ENCODE results near the gene PALLD. TPM values are rescaled to one million over a fixed set of nuclear protein-coding genes. Genes with fewer than 3 reads are reported as not detected.

The PALLD gene
- polyA plus RNA-seq, 3 donors: 6.1 to 11.8 (median 9.9) TPM

DNA sequence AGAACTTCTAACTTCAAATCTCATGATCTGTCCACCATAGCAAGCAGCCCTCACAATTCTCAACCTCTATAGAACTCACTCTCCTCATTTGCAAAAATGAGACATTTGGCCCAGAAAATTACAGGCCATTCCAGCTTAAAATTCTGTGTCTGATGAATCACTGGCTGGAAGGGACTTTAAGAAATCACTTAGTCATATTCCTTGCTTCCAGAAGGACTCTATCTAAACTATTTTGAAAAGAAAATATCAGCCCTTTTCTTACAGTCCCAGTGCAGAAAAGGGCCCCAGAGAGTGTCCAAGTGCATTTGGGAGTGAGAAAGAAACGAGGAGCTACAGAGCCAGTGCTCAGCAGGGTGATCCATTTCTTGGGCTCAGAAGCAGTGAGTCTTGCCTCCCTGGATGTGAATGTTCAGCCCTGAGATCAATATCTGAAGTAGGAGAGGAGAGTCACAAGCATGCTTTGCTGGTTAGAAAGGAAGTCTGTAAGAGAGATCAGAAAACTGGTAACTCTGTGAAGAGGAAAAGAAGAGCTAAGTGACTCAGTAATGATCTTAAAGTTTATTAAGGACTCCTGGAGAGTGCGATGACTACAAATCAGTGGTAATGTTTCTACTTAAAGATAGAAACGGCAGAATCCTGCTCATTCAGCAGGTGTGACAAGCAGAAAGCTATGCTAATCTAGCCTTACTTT, 139.8 kb downstream of the PALLD start:
- intact Hi-C loops (cut with micrococcal nuclease): no loop called here
- H3K4me1 ChIP-seq (ENCODE audit: control insufficient read depth in 1 of 2, insufficient read depth in 2 of 2, low read length in 2 of 2): peaks cover 6 to 7% of the 10 kb centered on the region in 2 donors
- H3K79me2 ChIP-seq (ENCODE audit: insufficient read depth, low read length): no peaks in the 10 kb centered on the region
- Mint-ChIP-seq H3K36me3 (peaks cover 0 to 2% of the 10 kb centered on the region in 2 donors), H3K9me3 (peaks cover 0 to 8% (median 0%) of the 10 kb centered on the region in 7 donors), H3K27ac (no peak overlapping the region), H3K4me1 (peaks cover 9% of the 10 kb centered on the region), H3K27me3 (ENCODE audit: low read depth in 3 of 3) (peaks cover 39 to 49% (median 45%) of the 10 kb centered on the region in 3 donors), H3K4me3 (no peak overlapping the region)
- 81% methylated on average over 2 of the region's 3 CpGs for whole genome bisulfite sequencing (ENCODE audit: insufficient coverage)
- DNase-seq: no peak
- H3K27me3 ChIP-seq (ENCODE audit: control insufficient read depth in 2 of 2, insufficient read depth in 2 of 2, low read length in 2 of 2): peaks cover 37 to 42% of the 10 kb centered on the region in 2 donors
- H3K27ac ChIP-seq (ENCODE audit: low read depth in 1 of 2, low read length in 2 of 2): no peak overlapping the region
- no peak overlapping the region for H3K4me3 ChIP-seq (replicated peaks in 1 of 3; ENCODE audit: low read depth in 2 of 3, low read length in 3 of 3)
- no peaks in the 10 kb centered on the region for H3K36me3 ChIP-seq (replicated peaks in 1 of 2; ENCODE audit: control insufficient read depth in 1 of 2, insufficient read depth in 2 of 2, low read length in 2 of 2)
- peaks cover 0 to 10% of the 10 kb centered on the region in 2 donors for H3K9me3 ChIP-seq (replicated peaks in 1 of 2; ENCODE audit: control insufficient read depth in 1 of 2, insufficient read depth in 1 of 2, low read length in 2 of 2)
- no peak overlapping the region for H2AFZ ChIP-seq (ENCODE audit: insufficient read depth, low read depth, low read length, poor library complexity, severe bottlenecking)
- TF ChIP-seq, protein P1, sequence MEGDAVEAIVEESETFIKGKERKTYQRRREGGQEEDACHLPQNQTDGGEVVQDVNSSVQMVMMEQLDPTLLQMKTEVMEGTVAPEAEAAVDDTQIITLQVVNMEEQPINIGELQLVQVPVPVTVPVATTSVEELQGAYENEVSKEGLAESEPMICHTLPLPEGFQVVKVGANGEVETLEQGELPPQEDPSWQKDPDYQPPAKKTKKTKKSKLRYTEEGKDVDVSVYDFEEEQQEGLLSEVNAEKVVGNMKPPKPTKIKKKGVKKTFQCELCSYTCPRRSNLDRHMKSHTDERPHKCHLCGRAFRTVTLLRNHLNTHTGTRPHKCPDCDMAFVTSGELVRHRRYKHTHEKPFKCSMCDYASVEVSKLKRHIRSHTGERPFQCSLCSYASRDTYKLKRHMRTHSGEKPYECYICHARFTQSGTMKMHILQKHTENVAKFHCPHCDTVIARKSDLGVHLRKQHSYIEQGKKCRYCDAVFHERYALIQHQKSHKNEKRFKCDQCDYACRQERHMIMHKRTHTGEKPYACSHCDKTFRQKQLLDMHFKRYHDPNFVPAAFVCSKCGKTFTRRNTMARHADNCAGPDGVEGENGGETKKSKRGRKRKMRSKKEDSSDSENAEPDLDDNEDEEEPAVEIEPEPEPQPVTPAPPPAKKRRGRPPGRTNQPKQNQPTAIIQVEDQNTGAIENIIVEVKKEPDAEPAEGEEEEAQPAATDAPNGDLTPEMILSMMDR (IDR thresholded peaks at IDR 0.05): no peak
- no peak overlapping the region for H3K9ac ChIP-seq (ENCODE audit: insufficient read depth, low read length, poor library complexity, severe bottlenecking)
- H3K4me2 ChIP-seq (replicated peaks; ENCODE audit: extremely low read depth, low read length, poor library complexity, severe bottlenecking): no peak overlapping the region
- no peaks in the 10 kb centered on the region for H4K20me1 ChIP-seq (ENCODE audit: insufficient read depth, low read length)

DNA sequence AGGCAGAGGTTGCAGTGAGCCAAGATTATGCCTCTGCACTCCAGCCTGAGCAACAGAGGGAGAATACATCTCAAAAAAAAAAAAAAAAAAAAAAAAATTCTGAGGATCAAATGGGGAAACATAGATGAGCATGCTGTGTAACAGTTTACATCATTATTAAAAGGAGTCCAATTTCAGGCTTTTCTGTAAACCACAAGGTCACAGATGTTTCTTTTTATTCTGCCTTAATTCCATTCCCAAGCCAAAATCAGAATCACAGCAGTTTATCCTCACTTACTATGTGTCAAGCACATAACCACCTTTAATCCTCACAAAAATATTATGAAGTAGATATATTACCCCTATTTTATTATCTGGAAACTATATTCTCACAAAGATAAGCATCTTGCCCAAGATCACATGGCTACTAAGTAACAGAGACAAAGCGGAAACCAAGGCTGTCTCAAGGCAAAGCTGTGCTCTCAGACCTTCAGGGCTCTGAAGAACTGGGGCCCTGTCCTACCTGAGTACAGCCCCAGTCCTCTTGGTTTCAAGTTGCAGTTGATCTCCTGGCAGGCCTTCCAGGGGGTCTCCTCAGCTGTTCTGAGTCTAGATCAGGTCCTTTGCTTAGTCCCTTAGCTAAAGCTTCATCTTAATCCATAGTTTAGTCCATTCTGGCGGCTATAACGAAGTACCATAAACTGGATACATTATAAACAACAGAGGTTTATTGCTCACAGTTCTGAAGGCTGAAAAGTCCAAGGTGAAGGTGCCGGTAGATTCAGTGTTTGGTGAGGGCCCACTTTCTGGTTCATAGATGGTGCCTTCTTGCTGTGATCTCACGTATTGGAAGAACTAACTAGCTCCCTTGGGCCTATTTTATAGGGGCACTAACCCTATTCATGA, 141.3 kb downstream of the PALLD start:
- TF ChIP-seq, protein P1 (IDR thresholded peaks at IDR 0.05): no peak
- H4K20me1 ChIP-seq (ENCODE audit: insufficient read depth, low read length): no peaks in the 10 kb centered on the region
- H3K4me1 ChIP-seq (ENCODE audit: control insufficient read depth in 1 of 2, insufficient read depth in 2 of 2, low read length in 2 of 2): no peaks in the 10 kb centered on the region
- intact Hi-C loops (cut with micrococcal nuclease): no loop called here
- no peaks in the 10 kb centered on the region for H3K36me3 Mint-ChIP-seq
- no peak overlapping the region for H3K27ac ChIP-seq (ENCODE audit: low read depth in 1 of 2, low read length in 2 of 2)
- no peaks in the 10 kb centered on the region for H3K36me3 ChIP-seq (replicated peaks in 1 of 2; ENCODE audit: control insufficient read depth in 1 of 2, insufficient read depth in 2 of 2, low read length in 2 of 2)
- no peak overlapping the region for H3K4me2 ChIP-seq (replicated peaks; ENCODE audit: extremely low read depth, low read length, poor library complexity, severe bottlenecking)
- H3K27me3 ChIP-seq (ENCODE audit: control insufficient read depth in 2 of 2, insufficient read depth in 2 of 2, low read length in 2 of 2): peaks cover 22 to 28% of the 10 kb centered on the region in 2 donors
- 100% methylated on average over 1 of the region's 5 CpGs for WGBS (ENCODE audit: insufficient coverage)
- H3K4me1 Mint-ChIP-seq: no peaks in the 10 kb centered on the region
- H3K27ac Mint-ChIP-seq: no peak overlapping the region
- no peak overlapping the region for H3K4me3 Mint-ChIP-seq
- no peak overlapping the region for H3K9ac ChIP-seq (ENCODE audit: insufficient read depth, low read length, poor library complexity, severe bottlenecking)
- H2AFZ ChIP-seq (ENCODE audit: insufficient read depth, low read depth, low read length, poor library complexity, severe bottlenecking): no peak overlapping the region
- H3K4me3 ChIP-seq (replicated peaks in 1 of 3; ENCODE audit: low read depth in 2 of 3, low read length in 3 of 3): no peak overlapping the region
- H3K9me3 ChIP-seq (replicated peaks in 1 of 2; ENCODE audit: control insufficient read depth in 1 of 2, insufficient read depth in 1 of 2, low read length in 2 of 2): peaks cover 0 to under 1% of the 10 kb centered on the region in 2 donors
- no peaks in the 10 kb centered on the region for H3K9me3 Mint-ChIP-seq
- H3K79me2 ChIP-seq (ENCODE audit: insufficient read depth, low read length): no peaks in the 10 kb centered on the region
- DNase-seq: no peak
- peaks cover 24 to 34% (median 31%) of the 10 kb centered on the region in 3 donors for H3K27me3 Mint-ChIP-seq (ENCODE audit: low read depth in 3 of 3)

All from CD14-positive monocyte (primary cell).